Measurements from ENCODE around the gene CDC6.

CDC6 gene

DNA sequence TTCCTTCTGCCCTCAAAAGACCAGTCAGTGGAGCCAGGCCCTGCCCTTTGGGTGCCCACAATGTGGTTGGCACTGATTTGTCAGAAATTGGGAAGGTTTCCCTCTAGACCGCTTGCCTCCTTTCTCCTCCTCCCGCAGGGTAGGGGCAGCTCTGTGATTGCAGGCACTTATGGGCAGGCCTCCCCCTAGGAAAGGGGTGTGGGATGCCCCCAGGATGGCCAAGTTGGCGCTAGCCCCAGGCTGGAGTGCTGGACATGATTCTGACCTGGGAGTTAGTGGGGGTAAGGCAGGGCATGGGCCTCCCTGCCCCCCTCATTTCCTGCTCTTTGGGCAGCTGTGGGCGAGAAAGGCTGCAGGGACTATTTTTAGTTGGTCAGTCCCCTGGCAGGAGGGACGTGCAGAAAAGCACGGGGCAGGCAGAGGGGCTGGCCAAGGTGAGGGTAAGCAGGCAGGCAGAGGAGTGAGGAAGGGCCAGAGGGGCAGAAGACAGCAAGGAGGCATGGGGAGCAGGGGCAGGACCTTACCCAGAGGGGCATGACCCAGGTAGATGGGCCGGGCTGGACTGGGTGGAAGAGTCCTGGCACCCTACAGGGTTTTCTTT, 24.6 kb downstream of the CDC6 start:
- no peak for DNase-seq (ENCODE audit: low read depth)

GRCh38 chr17:40312893-40313667, 25.4 kb downstream of the CDC6 start:
- DNase-seq (ENCODE audit: low read depth) = no peak

- DNase-seq (ENCODE audit: low read depth) = no peak
These were observed 26.2 kb downstream of the CDC6 start for GRCh38 chr17:40313668-40314583.

DNA sequence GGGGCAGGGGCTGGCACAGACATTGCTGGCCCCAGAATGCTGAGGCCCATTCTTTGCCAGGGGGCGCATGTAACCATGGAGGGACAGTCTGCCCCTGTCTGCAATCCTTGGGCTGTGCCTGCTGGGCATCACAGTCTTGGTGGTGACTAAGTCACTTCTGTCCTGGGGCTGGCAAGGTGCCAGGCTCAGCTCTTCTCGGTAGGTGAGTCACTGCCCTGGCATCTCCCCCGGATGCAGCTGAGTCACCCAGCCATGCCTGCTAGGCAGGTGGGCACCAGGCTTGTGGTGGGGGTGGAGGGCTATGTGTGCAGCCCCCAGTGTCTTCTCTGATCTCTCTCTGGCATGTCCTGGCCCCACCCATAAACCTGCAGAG, 26.9 kb downstream of the CDC6 start:
- DNase-seq (ENCODE audit: low read depth) = peak; percentile 92

- DNase-seq (ENCODE audit: low read depth) = no peak
These were observed 27.5 kb downstream of the CDC6 start for GRCh38 chr17:40315206-40315605.

DNA sequence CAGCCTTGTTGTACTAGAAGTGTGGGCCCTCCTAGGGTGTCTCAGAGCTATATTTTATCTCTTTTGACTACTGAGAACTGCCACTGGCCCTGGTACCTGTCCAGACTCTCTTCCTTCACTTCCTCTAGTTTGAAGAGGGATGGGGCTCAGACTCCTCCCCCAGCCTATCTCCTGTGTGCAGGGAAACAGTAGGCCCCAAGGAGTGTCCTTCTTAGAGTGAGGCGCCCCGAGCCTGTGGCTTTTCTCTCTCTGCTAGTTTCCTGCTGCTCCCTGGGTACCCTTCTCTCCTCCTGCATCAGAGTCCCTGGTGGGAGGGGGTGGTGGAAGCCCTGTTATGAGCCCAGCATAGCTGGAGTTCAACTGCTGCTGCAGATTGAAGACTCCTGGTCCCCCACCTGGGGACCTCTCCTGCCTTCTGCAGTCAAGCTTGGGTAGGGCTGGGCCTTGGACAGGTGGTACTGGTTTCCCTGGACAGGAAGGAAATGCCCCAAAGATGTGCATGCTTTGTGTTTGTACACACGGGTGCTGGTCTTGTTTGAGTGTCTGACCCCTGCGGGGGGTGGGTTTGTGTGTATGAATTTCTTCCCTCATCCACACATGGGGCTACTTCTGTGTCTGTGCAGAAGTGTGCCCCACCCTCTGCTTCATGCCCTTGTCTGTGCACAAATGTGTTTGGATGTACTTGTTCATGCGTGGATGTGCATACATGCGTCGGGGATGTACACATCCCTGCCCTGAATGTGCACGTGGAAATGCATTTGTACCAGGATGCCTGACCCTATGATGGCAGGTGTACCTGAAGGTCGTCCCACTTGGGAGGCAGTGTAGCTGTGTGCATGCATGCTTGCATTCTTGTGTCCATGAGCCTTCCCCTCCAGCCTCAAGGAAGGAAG, 28.2 kb downstream of the CDC6 start:
- no peak for DNase-seq (ENCODE audit: low read depth)

DNA sequence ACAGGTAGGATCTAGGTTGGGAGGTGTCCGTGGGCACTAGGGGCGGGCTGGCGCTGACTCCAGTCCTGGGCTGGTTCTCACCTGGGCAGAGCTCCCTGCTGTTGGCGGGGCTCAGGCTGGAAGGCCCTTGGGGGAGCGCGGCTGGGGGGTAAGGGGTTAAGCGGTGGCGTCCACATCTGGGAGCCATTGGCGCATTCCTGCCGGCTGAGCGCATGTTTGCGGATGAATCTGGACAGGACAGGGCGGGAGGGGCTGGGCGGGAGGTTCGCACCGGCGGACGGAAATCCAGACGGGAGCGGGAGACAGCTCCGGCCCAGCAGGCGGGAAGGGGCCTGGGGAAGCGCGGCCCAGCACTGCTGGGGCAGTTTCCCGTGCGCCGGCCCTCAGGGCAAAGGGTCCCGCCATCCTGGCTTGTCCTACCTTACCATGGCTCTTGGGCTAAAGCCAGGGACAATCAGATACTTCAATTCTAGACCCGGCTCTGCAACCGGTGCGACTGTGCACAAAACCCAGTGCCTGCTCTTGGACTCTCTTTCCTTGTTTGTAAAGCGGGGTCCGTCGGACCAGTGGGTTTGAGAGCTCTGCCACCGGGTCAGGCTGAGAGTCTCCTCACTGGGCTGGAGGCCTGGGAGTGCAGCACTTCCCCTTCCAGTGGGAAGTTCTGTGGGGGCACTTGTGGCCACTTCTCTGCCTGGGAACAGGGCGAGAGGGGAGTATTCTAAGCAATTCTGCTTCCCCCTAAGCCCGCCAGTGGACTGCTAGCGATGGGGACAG, 29.1 kb downstream of the CDC6 start:
- DNase-seq (ENCODE audit: low read depth) = no peak

DNA sequence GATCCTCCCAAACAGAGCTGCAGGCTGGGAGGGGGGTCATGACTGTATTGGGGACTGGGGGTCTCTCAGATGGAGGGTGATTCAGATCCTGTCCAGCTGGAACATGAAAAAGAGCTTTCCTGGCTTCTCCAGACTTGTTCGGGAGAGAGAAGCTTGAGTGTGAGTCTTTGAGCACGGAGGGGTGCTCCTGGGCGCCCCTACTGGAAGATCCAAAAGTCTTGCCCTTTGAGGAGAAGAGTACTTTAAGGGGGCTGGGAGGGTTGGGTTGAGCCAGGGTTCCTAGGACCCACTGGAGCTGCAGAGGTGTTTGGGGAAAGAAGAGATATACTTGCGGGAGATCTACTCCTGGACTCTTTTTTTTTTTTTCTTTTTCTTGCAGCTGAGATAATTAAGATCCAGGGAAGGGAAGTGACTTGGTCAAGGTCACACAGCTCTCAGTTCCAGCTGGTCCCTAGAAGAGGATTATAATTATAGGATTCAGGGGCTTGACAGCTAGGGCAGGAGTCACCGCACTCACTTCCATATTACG, 29.7 kb downstream of the CDC6 start:
- DNase-seq (ENCODE audit: low read depth) = no peak

DNA sequence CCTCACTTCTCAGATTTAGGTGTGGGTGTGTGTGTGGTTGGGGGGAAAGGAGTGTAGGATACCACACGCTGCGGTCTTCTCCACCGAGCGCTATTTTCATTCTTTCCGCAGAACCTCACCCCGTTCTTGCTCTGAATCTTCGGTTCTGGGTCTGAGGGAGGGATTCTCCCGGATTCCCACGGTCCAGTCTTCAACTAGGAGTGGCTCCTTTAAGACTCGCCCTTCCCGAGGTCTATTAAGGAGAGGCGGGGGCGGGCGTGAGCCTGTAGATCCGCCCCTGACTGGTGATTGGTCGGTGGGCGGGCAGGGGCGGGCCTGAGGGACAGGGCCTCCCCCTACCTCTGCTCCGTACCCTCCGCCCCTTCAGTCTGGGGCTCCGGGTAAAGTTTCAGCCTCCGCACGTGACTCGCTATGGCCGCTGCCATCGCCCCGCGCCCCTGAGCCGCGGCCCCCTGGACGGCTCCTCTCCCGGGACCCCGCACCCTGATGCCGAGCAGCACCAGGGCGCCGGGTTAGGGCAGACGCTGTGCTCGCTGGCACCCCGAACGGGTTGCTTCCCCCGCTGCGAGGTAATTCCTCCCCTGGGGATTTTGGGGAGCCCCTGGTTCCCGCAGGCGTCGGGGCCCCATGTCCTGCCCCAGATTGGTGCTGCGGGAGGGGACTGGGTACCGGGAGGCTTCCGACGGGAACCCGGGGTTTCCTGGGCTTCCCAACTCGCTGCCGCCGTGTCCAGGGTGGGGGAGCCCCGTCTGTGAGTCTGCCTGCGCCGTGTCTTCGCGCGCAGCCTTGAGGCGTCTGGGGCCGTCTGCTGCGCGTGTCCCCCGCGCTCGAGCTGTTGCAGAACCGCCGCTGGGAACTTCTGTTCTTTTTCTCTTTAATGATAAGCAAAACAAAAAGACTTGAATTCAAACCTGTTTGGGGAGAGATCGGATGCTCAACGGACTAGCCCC, 30.5 kb downstream of the CDC6 start:
- DNase-seq (ENCODE audit: low read depth) = peak; percentile 70

DNA sequence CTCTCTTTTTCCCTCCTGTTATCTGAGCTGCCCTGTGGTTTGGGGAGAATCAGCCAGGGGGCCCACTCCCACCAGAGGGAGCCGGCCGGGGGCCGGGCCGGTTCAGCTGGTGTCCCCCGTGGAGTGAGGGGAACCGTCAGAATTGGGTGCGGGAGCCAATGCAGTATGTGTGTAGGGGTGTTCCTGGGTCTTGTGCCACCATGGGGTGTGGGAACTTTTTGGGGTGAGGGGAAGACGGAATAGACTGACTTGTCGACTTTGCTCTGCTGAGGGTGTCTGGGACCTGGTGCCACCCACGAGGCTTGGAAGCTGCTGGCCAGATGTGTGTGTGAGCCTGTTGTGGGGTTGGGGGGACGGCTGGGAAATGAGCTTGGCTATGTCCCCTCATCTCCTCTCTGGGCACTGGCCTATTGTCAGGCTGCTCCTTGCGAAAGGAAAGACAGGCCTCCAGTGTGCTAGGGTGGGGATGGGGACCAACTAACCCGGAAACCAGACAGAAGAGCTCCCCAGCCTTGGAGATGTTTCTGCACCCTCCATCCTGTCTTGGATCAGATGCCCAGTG, 31.2 kb downstream of the CDC6 start:
- no peak for DNase-seq (ENCODE audit: low read depth)

GRCh38 chr17:40319651-40320540, 32.2 kb downstream of the CDC6 start:
- no peak for DNase-seq (ENCODE audit: low read depth)

DNA sequence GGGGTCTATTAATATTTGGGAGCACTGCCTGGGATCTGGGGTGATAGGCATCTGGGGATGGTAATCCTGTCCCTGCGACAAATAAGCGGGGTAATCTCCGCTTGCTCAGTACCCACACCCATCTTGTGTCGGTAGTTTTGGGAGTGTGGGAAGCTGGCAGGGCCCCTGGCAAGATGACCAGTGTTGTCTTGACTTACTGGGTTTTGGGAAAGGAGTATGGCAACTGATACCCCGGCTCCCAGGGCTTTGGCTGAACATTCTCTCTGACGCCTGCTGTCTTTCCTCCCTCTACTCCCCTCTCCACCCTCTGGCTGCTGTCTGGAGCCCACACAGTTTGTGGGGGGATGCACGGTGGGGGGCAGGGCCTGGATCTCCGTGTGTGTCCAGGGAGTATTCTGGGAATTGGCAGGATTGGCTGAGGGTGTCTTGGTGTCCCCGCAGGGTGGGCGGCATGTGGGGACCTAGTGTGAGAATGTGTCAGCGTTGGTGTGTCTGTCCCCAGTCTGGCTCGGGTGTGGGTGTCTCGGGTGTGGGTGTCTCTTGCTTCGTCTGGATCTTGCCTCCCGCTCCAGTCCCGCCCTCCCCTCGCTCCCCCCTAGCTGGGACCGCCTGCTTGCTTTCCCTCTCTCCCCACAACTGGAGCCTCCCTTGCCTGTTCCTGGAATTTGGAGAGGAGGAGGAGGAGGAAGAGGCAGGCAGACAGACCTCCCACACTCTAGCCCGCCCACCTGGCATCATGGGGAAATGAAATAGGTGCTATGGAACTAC, 33.3 kb downstream of the CDC6 start:
- no peak for DNase-seq (ENCODE audit: low read depth)

DNA sequence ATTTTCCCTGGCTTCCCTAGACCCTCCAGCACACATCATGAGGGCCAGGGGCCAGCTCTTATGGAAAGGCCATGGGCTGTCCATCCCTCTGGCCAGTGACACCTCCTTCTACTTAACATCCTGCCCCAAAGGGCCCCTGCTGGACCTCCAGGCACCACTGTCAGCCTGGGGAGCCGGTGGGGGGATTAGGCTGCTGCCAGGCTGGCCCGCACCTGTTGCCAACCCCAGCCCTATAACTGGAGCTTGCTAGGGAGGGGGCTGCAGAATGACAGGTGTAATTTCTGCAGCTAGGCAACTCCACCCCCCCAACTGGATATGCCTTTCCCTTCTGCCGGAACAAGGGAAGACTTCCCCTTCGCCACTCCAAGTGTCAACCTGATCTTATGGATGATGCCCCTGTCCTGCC, 33.8 kb downstream of the CDC6 start:
- DNase-seq (ENCODE audit: low read depth) = no peak

DNA sequence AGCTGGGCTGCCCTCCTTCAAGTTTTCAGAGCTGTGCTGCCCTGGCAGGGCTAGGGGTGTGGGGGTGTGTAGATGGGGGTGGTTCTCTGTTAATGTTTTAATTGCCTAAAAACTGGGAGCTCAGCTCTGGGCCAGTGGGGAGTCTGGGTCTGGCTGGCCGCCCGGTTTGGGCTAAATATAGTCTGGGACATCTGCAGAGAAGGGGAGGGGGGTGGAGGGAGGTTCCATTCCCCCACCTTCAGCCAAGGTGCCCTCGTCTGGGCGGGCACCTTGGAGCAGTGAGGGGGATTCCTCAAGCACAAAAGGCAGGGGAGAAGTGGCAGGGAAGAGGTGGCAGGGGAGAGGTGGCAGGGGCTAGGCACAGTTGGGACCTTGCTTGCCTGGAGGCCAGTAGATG, 34.3 kb downstream of the CDC6 start:
- DNase-seq (ENCODE audit: low read depth) = no peak

DNA sequence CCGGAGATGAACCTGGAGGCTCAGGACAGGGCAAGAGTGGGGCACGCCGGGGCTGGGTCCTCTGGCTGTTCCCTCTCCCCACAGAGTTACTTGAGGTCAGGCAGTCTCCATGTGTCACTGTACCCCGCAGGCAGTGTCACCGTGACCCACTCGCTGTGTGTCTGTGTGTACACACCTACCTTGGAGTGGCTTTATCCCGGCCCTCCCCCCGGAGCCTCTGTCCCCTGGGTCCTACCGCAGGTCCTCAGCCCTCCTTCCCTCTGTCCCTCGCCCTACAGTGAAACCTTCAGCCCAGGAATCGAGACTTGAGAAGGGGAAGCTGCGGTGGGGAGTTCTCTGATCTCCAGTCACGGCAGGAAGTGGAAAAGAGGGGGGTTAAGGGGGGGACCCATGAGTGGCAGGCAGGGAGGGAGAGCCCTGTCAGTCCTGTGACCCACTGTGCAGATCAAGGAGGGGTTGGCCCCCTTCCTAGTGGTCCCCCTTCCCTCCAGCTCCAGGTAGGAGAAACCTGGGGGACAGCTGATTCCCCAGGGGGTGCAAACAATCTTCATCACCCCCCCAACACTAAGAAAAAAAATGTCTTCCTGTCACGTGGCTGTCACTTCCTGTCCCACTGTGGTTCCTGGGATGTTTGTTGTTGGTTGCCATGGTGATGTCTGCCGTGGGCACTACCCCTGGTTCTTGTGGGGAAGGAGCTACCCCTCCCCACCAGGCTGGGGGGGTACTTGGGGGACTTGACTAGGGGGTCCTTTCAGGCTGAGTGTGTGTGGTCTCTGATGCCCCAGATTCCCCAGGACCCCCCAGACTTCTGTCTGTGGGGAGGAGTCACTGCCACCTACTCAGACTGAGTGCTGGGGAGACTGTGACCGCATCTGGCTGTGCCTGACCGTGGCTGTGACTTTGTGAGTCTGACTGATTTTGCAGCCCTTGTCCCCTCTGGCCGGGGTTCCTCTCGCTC, 35.0 kb downstream of the CDC6 start:
- DNase-seq (ENCODE audit: low read depth) = no peak
